Renal cortex interstitium (tissue), 11 donors: Measurements from ENCODE around the gene KCNIP4. TPM values are rescaled to one million over a fixed set of nuclear protein-coding genes. Genes with fewer than 3 reads are reported as not detected.

Experiments
- DNase-seq, 11 donors: peaks; one replicate each; pipeline ENCODE4 v3.0.0-alpha.2; 2013; ENCODE audit warnings: low read depth in 9 of 11, low spot score in 4 of 11; ENCODE audit errors: extremely low read depth in 1 of 11
- polyA plus RNA-seq, 3 donors: library from polyadenylated mRNA; unstranded; fragments of 120-200 nt; gene quantifications; one replicate each; pipeline ENCODE4 v1.2.1, GENCODE V29; 2013; ENCODE audit not compliant: insufficient read length in 3 of 3

The KCNIP4 gene
- polyA plus RNA-seq, 3 donors: 11.0 to 13.8 (median 12.3) TPM

GRCh38 chr4:20997886-20998285 is 950.7 kb downstream of the KCNIP4 start:
- no peak for DNase-seq

GRCh38 chr4:20995610-20996009 is 953.0 kb downstream of the KCNIP4 start:
- DNase-seq: no peak

GRCh38 chr4:20995015-20995414 is 953.6 kb downstream of the KCNIP4 start:
- DNase-seq: no peak

GRCh38 chr4:20992002-20992401 is 956.6 kb downstream of the KCNIP4 start:
- DNase-seq: no peak

GRCh38 chr4:20987191-20987590 is 961.4 kb downstream of the KCNIP4 start:
- no peak for DNase-seq

- DNase-seq: no peak
These were observed 964.1 kb downstream of the KCNIP4 start for GRCh38 chr4:20984576-20984836.

- DNase-seq: peak in 3 of 11 donors; percentile 6 to 21 (median 11)
These were observed 964.6 kb downstream of the KCNIP4 start for GRCh38 chr4:20983763-20984575.

GRCh38 chr4:20982544-20982943 is 966.0 kb downstream of the KCNIP4 start:
- no peak for DNase-seq

- DNase-seq: peak in 3 of 11 donors; percentile 3 to 18 (median 5)
These were observed 988.3 kb downstream of the KCNIP4 start for GRCh38 chr4:20960291-20960690.

- DNase-seq: no peak
These were observed 994.0 kb downstream of the KCNIP4 start for GRCh38 chr4:20954541-20954940.

GRCh38 chr4:20944961-20945360 is 1003.6 kb downstream of the KCNIP4 start:
- DNase-seq: no peak

GRCh38 chr4:20944451-20944850 is 1004.1 kb downstream of the KCNIP4 start:
- DNase-seq: no peak

- DNase-seq: no peak
These were observed 1010.4 kb downstream of the KCNIP4 start for GRCh38 chr4:20938204-20938603.

GRCh38 chr4:20926529-20926928 is 1022.0 kb downstream of the KCNIP4 start:
- DNase-seq: no peak

- no peak for DNase-seq
These were observed 1023.4 kb downstream of the KCNIP4 start for GRCh38 chr4:20925176-20925575.

- DNase-seq: no peak
These were observed 1025.6 kb downstream of the KCNIP4 start for GRCh38 chr4:20922962-20923361.

- no peak for DNase-seq
These were observed 1032.5 kb downstream of the KCNIP4 start for GRCh38 chr4:20916106-20916505.

- no peak for DNase-seq
These were observed 1043.6 kb downstream of the KCNIP4 start for GRCh38 chr4:20904966-20905365.

GRCh38 chr4:20901851-20902250 is 1046.7 kb downstream of the KCNIP4 start:
- no peak for DNase-seq

GRCh38 chr4:20899591-20899990 is 1049.0 kb downstream of the KCNIP4 start:
- no peak for DNase-seq

- DNase-seq: no peak
These were observed 1052.6 kb downstream of the KCNIP4 start for GRCh38 chr4:20895988-20896387.
